GM12875 (cell line): ENCODE data around the gene SP1.
"Not testable (repeated sequence)": the region's sequence is repeated elsewhere in the genome, so short reads cannot be mapped to it uniquely, and the experiment has no call there.

Experiments used
- H3K4me3 ChIP-seq: one replicate; pipeline ENCODE4 v1.5.1; 2011; ENCODE audit warnings: low read depth, low read length, control low read depth
- CTCF ChIP-seq: IDR thresholded peaks from 2 replicates; pipeline ENCODE4 v1.5.1; 2011; ENCODE audit warnings: low read depth, mild to moderate bottlenecking, control low read depth, inconsistent platforms, low read length, moderate library complexity, borderline replicate concordance; ENCODE audit not compliant: insufficient read depth

The SP1 gene

GRCh38 chr12:53391724-53392123 is 11.7 kb downstream of the SP1 start:
- TF ChIP-seq CTCF = no peak
- no peak overlapping the region for H3K4me3 ChIP-seq

- TF ChIP-seq CTCF = no peak
- no peak overlapping the region for H3K4me3 ChIP-seq
These were observed 19.9 kb downstream of the SP1 start for GRCh38 chr12:53399896-53400295.

GRCh38 chr12:53402351-53402750 is 22.4 kb downstream of the SP1 start:
- H3K4me3 ChIP-seq = not testable (repeated sequence)

- no peak overlapping the region for H3K4me3 ChIP-seq
- no peak for TF ChIP-seq CTCF
These were observed 22.9 kb downstream of the SP1 start for GRCh38 chr12:53402871-53403270.

- no peak for TF ChIP-seq CTCF
- no peak overlapping the region for H3K4me3 ChIP-seq
These were observed 31.0 kb downstream of the SP1 start for GRCh38 chr12:53410951-53411350.

- TF ChIP-seq CTCF = no peak
- H3K4me3 ChIP-seq = no peak overlapping the region
These were observed 33.7 kb downstream of the SP1 start for GRCh38 chr12:53413485-53414204.

- H3K4me3 ChIP-seq = no peak overlapping the region
- no peak for TF ChIP-seq CTCF
These were observed 34.9 kb downstream of the SP1 start for GRCh38 chr12:53414756-53415417.

- H3K4me3 ChIP-seq = not testable (repeated sequence)
These were observed 35.9 kb downstream of the SP1 start for GRCh38 chr12:53415752-53416389.

GRCh38 chr12:53417291-53417816 is 37.4 kb downstream of the SP1 start:
- H3K4me3 ChIP-seq = not testable (repeated sequence)
